Stimulated activated CD8-positive, alpha-beta memory T cell treated with anti-CD3 and anti-CD28 coated beads, Interleukin-7, amount 100 ng/mL, for 4 hours (primary cell): Measurements from ENCODE around the gene GPR108.
A peak's percentile ranks its signal among the peaks of the same experiment; 100 is the strongest.
"Not testable (repeated sequence)": the region's sequence is repeated elsewhere in the genome, so short reads cannot be mapped to it uniquely, and the experiment has no call there.

ENCODE experiments used
- DNase-seq, 2 donors: peaks; one replicate each; pipeline ENCODE4 v3.0.0-alpha.2; 2020; ENCODE audit warnings: low read depth in 2 of 2

The GPR108 gene

DNA sequence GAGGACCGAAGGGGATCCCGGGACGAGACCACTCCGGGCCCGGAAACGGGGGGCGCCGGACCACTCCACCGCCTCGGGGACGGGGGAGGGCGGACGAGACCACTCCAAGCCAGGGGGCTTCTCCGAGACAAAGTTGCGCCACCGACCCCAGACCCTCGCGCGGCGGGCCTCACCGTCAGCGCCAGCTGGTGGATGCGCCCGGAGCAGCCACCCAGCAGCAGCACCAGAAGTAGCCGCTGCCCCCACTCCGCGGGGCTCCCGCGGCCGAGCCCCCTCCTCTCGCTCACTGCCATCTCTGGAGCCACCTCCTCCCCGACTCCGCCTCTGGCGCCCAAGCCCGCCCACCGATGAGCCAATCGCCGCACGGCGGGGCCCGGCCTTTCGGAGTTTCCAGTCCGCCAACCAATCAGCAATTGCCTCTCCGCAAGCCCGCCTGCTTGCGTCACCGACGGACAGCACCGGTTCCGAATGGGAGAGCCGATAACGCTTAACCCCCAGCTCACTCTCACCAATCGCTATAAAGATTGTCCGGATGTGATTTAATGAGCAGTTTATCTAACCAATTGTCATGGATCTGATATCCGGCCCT lies at the start of gene GPR108:
TSS of gene GPR108 (minus strand) at position 297 of the 589 bp plus-strand sequence. CDS start at position 293, 4 bp downstream.
- peak; percentile 99 for DNase-seq

DNA sequence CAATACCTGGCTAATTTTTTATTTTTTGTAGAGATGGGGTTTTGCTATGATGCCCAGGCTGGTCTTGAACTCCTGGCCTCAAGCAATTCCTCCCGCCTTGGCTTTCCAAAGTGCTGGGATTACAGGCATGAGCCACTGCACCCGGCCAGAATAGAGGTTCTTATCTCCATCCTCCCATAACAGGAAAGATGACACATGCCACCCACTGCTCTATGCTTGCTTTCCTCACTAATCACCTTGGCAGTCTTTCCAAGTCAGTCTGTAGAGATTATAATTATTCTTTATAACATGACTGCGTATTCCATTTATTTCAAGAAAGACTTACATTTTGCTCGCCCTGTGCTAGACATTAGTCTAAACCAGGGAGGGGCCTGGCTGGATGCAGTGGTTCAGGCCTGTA lies 41.8 kb upstream of the GPR108 start:
- no peak for DNase-seq

DNA sequence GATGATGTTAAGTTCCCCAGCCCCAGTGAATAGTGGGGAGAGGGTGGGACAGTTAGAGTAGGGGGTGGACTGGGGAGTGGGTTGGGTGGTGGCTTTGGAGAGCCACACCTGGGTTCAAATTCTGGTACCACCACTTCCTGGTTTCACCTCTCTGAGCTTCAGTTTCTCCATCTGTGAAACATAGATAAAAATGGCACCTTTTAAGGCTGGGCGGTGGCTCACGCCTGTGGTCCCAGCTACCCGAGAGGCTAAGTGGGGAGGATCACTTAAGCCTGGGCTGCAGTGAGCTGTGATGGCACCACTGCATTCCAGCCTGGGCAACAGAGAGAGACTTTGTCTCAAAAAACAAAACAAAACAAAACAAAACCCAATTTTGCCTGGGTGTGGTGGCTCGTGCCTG lies 41.0 kb upstream of the GPR108 start:
- DNase-seq = no peak

DNA sequence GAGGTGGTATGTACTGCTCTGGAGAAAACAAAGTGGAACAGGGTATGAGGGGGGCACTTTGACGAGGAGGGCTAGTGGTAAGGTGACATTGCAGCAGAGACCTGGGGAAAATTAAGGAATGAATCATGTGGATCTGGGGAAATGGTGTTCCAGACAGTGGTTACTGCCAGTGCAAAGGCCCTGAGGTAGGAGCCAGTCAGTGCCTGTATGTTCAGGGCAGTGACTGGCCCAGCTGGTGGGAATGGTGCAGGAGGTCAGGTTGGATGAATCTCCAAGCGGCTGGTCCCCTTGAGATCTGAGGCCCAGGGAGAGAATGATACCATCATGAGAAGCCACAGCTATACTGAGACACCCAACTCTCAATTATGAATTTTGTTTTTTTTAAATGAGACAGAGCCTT lies 40.1 kb upstream of the GPR108 start:
- DNase-seq = no peak

DNA sequence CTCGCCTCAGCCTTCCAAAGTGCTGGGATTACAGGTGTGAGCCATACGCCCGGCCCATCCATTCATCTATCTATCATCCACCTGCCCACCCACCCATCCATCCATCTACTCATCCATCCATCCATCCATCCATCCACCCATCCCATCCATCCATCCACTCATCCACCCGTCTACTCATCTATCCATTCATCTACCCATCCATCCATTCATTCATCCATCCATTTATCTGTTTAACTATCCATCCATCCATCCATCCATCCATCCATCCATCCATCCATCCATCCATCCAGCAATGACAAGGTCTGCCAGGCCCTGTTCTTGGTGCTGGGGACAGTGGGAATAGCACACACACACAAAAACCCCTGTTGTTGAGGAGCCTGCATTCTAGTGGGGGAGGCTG lies 39.6 kb upstream of the GPR108 start:
- DNase-seq = no peak

DNA sequence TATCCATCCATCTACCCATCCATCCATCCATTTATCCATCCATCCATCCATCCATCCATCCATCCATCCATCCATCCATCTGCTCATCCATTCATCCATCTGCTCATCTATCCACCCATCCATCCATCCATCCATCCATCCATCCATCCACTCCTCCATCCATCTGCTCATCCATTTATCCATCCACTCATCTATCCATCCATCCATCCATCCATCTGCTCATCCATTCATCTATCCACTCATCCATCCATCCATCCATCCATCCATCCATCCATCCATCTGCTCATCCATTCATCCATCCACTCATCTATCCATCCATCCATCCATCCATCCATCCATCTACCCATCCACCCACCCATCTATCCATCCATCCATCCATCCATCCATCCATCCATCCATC lies 38.7 kb upstream of the GPR108 start:
- not testable (repeated sequence) for DNase-seq

DNA sequence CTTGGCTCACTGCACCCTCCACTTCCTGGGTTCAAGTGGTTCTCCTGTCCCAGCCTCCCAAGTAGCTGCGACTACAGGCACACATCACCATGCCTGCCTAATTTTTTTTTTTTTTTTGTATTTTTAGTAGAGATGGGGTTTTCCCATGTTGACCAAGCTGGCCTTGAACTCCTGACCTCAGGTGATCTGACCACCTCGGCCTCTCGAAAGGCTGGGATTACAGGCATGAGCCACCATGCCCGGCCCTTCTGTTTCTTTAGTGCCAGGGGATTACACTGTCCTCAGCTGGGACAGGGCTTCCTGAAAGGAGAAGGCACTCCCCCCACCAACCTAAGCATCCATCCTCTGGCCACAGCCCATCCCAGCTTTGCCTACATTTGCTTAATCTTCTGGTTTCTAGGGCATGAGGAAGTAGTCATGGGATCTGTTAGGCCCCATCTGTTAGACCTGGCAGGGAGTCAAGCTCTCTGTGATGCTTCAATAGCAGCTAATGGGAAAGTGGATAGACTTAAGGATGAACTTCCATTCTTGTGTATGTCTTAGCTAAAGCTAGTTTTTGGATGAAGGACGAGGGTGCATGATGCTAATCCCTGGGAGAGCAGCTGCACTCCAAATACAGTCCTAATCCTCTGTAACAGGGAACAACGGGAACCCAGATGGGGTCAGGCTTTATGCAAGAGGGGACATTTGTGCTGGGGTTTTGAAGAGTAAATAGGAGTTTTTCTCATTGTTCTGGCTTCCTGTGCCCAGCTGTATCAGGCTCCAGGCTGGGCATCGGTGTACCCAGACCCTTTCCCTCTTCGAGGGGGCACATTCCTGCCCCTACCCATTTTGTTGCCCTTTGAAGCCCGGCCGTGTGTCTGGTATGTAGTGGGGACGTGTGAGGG lies 37.7 kb upstream of the GPR108 start:
- DNase-seq = no peak

DNA sequence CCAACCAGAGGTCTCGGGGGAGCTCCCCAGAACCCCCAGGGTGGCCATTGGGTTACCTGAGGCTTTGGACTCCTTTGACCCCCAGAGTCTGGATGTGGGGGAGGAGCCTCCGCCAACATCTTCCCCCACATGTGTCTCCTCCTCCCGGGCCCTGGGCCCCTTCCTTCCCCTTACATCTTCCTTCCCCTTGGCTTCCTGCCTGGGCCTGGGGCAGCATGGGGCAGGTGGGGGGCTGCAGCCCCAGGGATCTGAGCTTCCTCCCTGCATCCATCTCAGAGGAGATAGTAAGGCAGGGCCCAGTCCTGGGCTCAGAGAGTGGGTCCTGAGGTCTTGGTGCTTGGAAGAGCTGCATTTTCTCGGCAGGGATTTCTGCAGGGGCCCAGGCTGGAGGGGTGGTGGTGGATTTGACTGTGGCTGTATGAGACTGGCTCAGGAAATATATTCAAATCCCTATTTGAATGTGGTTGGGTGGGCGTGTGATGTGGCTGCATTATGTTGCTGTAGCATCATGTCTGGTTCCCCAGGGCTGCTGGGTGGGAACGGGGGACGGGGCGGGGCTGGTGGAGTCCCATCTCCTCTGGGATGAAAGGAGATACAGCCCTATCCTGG lies 36.0 kb upstream of the GPR108 start:
- peak in 1 of 2 donors; percentile 37 for DNase-seq

DNA sequence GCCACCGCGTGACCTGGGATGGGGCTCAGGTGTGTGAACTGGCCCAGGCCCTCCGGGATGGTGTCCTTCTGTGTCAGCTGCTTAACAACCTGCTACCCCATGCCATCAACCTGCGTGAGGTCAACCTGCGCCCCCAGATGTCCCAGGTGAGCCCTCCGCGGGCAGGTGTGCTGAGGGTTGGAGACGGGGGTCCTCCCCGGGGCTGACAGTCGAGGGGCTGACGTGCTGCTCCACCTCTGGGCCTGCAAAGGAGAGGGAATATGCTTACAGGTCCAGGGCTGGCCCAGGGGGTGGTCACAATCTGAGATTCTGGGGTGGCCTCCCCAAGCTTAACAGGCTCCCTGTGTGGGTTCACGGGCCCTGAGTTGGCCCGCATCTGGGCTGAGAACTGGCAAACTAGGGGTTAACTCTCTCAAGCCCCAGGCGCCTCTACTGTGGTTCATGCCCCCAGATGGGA lies 35.5 kb upstream of the GPR108 start:
- DNase-seq = no peak

DNA sequence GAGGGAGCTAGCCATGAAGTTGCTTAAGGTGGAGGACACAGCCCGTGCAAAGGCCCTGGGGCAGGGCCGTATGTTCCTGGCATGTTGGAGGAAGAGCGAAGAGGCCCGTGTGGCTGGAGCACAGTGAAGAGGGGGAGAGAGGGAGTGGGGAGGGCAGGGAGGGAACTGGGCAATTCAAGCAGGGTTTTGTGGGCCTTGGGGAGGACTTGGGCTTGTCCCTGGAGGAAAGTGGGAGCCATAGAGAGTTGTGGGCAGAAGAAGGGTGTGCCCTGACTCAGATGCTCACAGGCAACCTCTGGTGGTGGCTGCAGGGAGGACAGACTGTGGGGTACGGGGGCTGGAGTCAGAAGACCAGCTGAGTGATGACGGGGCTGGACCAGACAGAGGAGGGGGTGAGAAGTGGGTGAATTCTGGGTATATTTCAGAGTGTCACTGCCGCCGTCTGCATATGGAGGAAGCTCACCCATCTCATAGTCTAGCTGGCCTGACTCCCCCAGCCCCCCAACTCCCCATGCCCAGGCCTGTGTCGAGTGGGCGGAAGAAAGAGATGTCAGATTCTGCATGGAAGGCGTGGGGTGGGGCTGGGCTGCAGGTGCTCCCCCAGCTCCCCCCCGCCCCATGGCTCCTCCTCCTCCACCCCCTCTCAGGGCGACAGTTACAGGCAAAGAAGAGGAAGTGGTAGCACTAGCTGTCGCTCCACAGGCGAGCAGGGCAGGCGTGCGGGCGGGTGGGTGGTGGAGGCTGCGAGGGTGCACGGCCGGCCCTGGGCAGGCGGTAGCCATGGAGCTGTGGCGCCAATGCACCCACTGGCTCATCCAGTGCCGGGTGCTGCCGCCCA lies 34.9 kb upstream of the GPR108 start, which contains the start of gene VAV1:
TSS of gene VAV1 (plus strand) at position 681 of the 838 bp plus-strand sequence. CDS start at position 781, 100 bp downstream.
- DNase-seq = peak; percentile 83 to 85

DNA sequence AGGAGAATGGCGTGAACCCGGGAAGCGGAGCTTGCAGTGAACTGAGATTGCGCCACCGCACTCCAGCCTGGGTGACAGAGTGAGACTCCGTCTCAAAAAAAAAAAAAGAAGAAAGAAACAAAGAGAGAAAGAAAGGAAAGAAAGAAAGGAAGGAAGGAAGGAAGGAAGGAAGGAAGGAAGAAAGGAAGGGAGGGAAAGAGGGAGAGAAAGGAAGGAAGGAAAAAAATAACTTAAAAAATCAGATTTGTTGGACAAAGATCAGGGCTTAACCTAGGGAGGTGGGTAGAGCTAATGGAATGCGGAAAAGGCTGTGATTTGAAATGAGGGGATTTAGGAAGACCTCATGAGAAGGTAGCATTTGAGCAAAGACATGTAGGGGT lies 34.3 kb upstream of the GPR108 start:
- DNase-seq = not testable (repeated sequence)

DNA sequence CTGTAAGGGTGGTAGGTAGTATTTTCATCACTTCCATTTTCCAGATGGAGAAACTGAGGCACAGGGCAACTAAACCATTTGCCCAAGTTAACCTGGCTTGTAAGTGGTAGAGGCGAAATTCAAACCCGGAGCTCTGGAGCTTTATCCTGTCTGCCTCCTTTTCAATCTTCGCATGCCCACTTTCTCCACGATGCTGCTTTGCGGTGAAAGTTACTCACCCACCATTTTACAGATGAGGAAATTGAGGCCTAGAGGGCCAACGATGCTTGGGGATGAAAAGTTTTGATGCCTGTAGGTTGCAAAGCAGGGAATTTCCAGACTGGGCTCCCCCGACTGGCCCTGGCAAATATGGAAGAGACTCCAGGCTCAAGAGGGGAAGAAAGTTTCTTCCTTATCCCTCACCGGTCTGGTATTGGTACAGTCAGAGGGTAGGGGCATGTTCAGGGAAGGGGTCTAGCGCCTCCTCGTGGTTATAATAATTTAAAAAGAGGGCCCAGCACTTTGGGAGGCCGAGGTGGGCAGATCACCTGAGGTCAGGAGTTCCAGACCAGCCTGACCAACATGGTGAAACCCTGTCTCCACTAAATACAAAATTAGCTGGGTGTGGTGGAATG lies 31.7 kb upstream of the GPR108 start:
- DNase-seq = no peak

DNA sequence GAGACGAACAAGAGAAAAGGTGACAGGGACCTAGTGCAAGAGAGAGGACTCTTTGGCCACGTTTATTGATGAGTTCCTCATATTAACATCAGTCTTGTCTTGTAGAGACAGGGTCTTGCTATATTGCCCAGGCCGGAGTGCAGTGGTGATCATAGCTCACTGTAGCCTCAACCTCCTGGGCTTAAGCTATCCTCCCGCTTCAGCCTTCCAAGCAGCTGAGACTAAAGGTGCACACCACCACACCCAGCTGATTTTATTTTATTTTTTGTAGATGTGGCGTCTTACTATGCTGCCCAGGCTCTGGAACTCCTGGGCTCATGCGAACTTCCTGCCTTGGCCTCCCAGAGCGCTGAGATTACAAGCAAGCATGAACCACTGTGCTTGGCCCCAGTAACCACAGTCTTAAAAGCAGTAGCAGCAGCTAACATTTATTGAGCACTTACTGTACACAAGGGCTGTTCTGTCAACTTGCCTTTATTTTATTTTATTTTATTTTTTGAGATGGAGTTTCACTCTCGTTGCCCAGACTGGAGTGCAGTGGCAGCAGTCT lies 30.9 kb upstream of the GPR108 start:
- no peak for DNase-seq

DNA sequence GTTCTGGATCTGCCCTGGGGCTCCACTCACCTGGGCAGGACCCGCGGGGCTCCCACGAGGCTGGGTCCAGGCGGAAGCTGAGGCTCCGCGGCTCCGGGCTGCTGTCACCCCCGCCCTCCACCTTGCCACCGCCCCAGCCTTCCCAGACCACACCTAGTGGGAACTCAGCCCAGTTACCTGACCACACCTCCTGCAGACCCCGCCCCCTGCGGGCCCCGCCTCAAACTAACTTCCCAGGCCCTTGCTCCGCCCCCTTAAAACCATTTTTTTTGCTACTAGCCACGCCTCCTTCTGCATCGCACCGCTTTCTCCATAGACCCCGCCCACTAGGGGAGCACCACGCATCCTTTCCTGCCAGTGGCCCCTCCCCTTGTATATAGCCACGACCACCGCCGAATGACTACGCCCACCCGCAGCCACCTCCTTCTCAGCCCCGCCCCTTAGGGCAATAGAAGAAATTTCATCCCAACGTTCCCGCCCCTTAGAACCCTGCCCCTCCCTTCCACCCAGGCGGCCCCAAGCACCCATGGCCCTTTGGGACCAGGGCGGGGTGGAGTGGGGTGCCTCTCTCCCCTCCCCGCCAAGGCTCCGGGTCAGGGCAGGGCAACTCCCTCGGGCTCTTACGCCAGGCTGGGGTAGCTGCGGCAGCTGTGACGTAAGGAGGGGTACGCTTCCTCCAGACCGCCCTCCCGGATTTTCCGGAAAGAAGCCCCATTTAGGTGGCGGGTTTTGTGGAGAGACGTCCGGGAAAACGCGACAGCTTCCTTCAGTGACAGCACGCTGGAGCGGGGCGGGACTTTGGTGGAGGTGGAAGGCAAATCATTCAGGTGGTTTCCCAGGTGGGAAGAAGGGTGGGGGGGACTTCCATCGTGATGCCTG lies 30.2 kb upstream of the GPR108 start, which contains the start of gene SH2D3A:
TSS of gene SH2D3A (minus strand) at position 79 of the 879 bp plus-strand sequence. CDS start 3,687 bp downstream, outside the sequence.
- DNase-seq = peak; percentile 91 to 96

DNA sequence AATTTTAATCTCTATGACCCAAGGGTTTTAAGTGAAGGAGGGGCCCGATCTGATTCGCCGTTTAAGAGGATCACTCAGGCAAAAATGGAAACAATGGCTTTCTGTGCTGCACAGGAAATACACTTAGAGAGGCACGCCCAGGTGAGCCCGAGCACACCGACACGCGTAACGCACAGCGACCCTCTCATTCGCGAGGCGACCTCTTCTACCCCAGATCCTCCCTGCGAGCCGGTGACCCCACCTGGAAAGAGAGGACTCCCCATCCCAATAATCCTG lies 29.6 kb upstream of the GPR108 start:
- DNase-seq = no peak

DNA sequence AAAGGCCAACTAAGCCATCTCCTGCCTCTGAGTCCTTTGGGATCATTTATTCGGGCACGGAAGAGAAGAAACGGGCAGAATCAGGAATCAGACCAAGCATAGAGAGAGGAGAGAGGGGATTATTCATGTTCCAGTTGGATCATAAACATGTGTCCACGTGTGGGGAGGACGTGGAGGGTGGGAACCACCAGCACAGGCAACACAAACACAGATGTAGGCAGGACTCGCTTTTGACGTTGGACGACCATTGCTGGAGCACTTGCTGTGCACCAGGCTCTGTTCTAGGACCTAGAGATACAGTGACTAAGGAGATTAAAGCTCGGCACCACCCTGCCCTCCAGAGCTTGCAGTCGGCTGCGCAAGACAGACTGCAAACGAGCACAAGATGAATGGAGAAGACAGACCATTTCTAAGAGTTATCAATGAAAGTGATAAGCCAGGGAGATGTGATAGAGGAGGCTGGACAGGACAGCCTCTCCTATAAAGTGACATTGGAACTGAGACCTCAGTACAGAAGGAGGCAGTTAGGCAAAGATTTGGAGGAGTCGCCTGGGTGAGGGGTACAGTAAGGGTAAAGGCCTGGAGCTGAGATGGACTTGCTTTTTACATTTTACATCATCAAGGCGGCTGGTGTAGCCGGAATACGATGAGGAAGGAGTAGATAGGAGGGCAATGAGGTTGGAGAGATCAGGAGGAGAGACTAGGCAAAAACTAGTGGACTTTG lies 29.1 kb upstream of the GPR108 start:
- no peak for DNase-seq

DNA sequence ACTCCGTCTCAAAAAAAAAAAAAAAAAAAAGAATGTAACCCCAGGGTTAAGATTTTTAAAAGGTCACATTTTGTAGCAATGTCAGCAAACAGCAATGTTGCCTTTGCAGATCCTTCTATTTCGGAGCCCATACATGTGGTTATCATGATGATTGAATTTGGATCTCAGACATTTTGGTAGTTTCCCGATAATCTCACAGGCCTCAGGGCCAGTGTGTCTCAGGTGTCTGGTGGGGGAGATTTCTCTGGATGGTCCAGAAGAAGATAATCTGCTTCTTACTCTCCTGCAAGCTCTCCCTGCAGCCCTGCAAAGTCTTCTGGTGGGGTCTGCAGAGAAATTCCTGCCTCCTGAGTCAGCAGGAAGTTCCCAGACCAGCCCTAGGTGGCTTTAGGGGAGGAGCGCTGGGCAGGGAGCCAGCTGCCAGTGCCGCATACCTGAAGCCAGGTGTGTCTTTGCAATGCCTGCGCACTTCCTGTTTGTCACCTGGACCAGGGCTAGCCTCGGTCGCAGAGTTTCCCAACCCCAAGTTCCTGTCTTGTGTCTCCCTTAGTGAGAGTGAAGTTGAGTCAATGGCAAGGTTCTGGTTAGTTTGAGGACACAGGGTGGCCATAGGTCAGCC lies 28.5 kb upstream of the GPR108 start:
- no peak for DNase-seq

DNA sequence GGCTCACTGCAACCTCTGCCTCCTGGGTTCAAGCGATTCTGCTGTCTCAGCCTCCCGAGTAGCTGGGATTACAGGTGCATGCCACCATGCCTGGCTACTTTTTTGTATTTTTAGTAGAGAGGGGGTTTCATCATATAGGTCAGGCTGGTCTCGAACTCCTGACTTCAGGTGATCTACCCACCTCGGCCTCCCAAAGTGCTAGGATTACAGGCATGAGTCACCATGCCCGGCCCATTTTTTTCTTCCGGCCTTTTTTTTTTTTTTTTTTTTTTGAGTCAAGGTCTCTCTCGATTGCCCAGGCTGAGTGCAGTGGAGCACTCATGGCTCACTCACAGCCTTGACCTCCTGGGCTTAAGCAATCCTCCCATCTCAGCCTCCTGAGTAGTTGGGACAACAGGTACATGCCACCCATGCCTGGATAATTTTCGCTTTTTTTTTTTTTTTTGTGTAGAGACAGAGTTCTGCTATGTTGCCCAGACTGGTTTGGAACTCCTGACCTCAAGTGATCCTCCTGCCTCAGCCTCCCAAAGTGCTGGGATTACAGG lies 24.9 kb upstream of the GPR108 start:
- DNase-seq = not testable (repeated sequence)
